GM23338 (cell line): Measurements from ENCODE around the gene RAD52. TPM values are rescaled to one million over a fixed set of nuclear protein-coding genes. Genes with fewer than 3 reads are reported as not detected.

ENCODE experiments used
- ATAC-seq: fragments of 200-7000 bp; cut with Tn5 transposase; 3 replicates; pipeline ENCODE4 v1.9.1; 2020
- DNase-seq: peaks from one replicate; pipeline ENCODE4 v3.0.0-alpha.2; 2015; ENCODE audit warnings: low spot score
- H2AFZ ChIP-seq: fragments of 200-600 bp; sonication (generic); 2 replicates; pipeline ENCODE4 v1.8.0; 2016; ENCODE audit warnings: antibody characterized with exemption, mild to moderate bottlenecking, moderate library complexity
- H3F3A ChIP-seq: fragments of 200-600 bp; sonication (generic); replicated peaks from 2 replicates; pipeline ENCODE4 v1.8.0; 2017; ENCODE audit warnings: antibody characterized with exemption, mixed run types, low read depth
- H3K27ac ChIP-seq: fragments of 200-600 bp; sonication (generic); 2 replicates; pipeline ENCODE4 v1.6.1; 2016; ENCODE audit warnings: low read depth
- H3K27me3 ChIP-seq: fragments of 200-600 bp; sonication (generic); 2 replicates; pipeline ENCODE4 v1.8.0; 2016; ENCODE audit warnings: mild to moderate bottlenecking, mixed run types, moderate library complexity; ENCODE audit not compliant: insufficient read depth
- H3K36me3 ChIP-seq: fragments of 200-600 bp; sonication (generic); 2 replicates; pipeline ENCODE4 v1.8.0; 2016; ENCODE audit warnings: mild to moderate bottlenecking; ENCODE audit not compliant: insufficient read depth
- H3K4me1 ChIP-seq: fragments of 200-600 bp; sonication (generic); 2 replicates; pipeline ENCODE4 v1.8.0; 2016; ENCODE audit warnings: mild to moderate bottlenecking, moderate library complexity; ENCODE audit not compliant: insufficient read depth
- H3K4me2 ChIP-seq: fragments of 200-600 bp; sonication (generic); 2 replicates; pipeline ENCODE4 v1.7.1; 2017; ENCODE audit warnings: mixed run types
- H3K4me3 ChIP-seq: fragments of 200-600 bp; sonication (generic); 2 replicates; pipeline ENCODE4 v1.6.1; 2016; ENCODE audit warnings: mixed run types
- H3K79me2 ChIP-seq: fragments of 200-600 bp; sonication (generic); replicated peaks from 2 replicates; pipeline ENCODE4 v1.8.0; 2017; ENCODE audit warnings: mild to moderate bottlenecking; ENCODE audit not compliant: insufficient read depth
- H3K9me2 ChIP-seq: fragments of 200-600 bp; sonication (generic); 2 replicates; pipeline ENCODE4 v1.8.0; 2017; ENCODE audit not compliant: insufficient read depth
- H4K20me1 ChIP-seq: fragments of 200-600 bp; sonication (generic); replicated peaks from 2 replicates; pipeline ENCODE4 v1.8.0; 2017; ENCODE audit warnings: mild to moderate bottlenecking; ENCODE audit not compliant: insufficient read depth
- H3K27ac Mint-ChIP-seq: 2 replicates; pipeline ENCODE4 v1.8.0; 2020; ENCODE audit warnings: inconsistent platforms, mild to moderate bottlenecking, moderate library complexity, mixed read lengths
- H3K27me3 Mint-ChIP-seq: 3 replicates; pipeline ENCODE4 v1.8.0; 2022; ENCODE audit warnings: low read depth, mild to moderate bottlenecking, moderate library complexity, mixed read lengths, inconsistent platforms; ENCODE audit not compliant: insufficient read depth, poor library complexity
- H3K36me3 Mint-ChIP-seq: 3 replicates; pipeline ENCODE4 v1.8.0; 2021; ENCODE audit warnings: low read depth, mild to moderate bottlenecking, inconsistent platforms, moderate library complexity, mixed read lengths
- H3K4me1 Mint-ChIP-seq: 3 replicates; pipeline ENCODE4 v1.8.0; 2020; ENCODE audit warnings: mild to moderate bottlenecking, inconsistent platforms, mixed read lengths
- H3K4me3 Mint-ChIP-seq: 3 replicates; pipeline ENCODE4 v1.8.0; 2021; ENCODE audit warnings: moderate library complexity, mild to moderate bottlenecking, inconsistent platforms, mixed read lengths
- H3K9me3 Mint-ChIP-seq: 3 replicates; pipeline ENCODE4 v1.8.0; 2020; ENCODE audit warnings: moderate library complexity, mild to moderate bottlenecking, inconsistent platforms, mixed read lengths
- CREB1 ChIP-seq: fragments of 250-450 bp; sonication (Bioruptor Pico); IDR thresholded peaks from 2 replicates; pipeline ENCODE4 v1.5.0; 2020; ENCODE audit warnings: low read depth, mild to moderate bottlenecking, moderate library complexity
- EZH2 ChIP-seq: fragments of 200-600 bp; sonication (generic); IDR thresholded peaks from one replicate; pipeline ENCODE4 v1.8.0; 2017; ENCODE audit warnings: antibody characterized with exemption, mild to moderate bottlenecking, low read depth; ENCODE audit not compliant: unreplicated experiment
- EZH2phosphoT487 ChIP-seq: fragments of 200-600 bp; sonication (generic); IDR thresholded peaks from one replicate; pipeline ENCODE4 v1.8.1; 2018; ENCODE audit warnings: antibody characterized with exemption; ENCODE audit not compliant: unreplicated experiment
- JUNB ChIP-seq: IDR thresholded peaks from one replicate; pipeline ENCODE4 v1.6.1; 2016; ENCODE audit warnings: antibody characterized with exemption; ENCODE audit not compliant: unreplicated experiment
- NANOG ChIP-seq: IDR thresholded peaks from 2 replicates; pipeline ENCODE4 v1.6.1; 2016; ENCODE audit warnings: antibody characterized with exemption, borderline replicate concordance
- POLR2AphosphoS5 ChIP-seq: IDR thresholded peaks from 2 replicates; pipeline ENCODE4 v1.6.1; 2016; ENCODE audit warnings: antibody characterized with exemption, low read depth
- STAT1 ChIP-seq: IDR thresholded peaks from one replicate; pipeline ENCODE4 v1.6.1; 2016; ENCODE audit warnings: antibody characterized with exemption; ENCODE audit not compliant: unreplicated experiment
- ZNF114 ChIP-seq: fragments of 250-450 bp; sonication (Bioruptor Pico); IDR thresholded peaks from 2 replicates; pipeline ENCODE4 v1.5.0; 2020; ENCODE audit warnings: mild to moderate bottlenecking, moderate library complexity
- ZNF331 ChIP-seq: fragments of 250-450 bp; sonication (Bioruptor Pico); IDR thresholded peaks from 2 replicates; pipeline ENCODE4 v1.5.0; 2020; ENCODE audit warnings: low read depth, mild to moderate bottlenecking, moderate library complexity
- polyA plus RNA-seq: library from polyadenylated mRNA; unstranded; fragments of >200 nt; fragmentation: Nextera tagmentation; extraction: Ambion mirVana; gene quantifications from 2 replicates; pipeline ENCODE4 v1.2.1, GENCODE V29; 2016
- total RNA-seq: library from RNA; depleted of rRNA; stranded (reverse); fragments of >200 nt; shearing (Covaris generic); gene quantifications from 2 replicates; pipeline ENCODE4 v1.2.3, GENCODE V29; 2014
- TF ChIP-seq, protein P1 (sequence below): IDR thresholded peaks from one replicate; pipeline ENCODE4 v1.6.1; 2018; ENCODE audit warnings: antibody characterized with exemption; ENCODE audit not compliant: unreplicated experiment
- TF ChIP-seq, protein P2 (sequence below), 2 experiments: fragments of 200-600 bp in 1 of 2; sonication (generic) in 1 of 2; conservative IDR thresholded peaks; 2 replicates each; pipeline versions ENCODE4 v1.5.1 to v1.6.1; 2016 to 2017; ENCODE audit warnings: antibody characterized with exemption in 2 of 2, low read depth in 2 of 2, mild to moderate bottlenecking in 2 of 2, moderate library complexity in 1 of 2
- TF ChIP-seq, protein P3 (sequence below): fragments of 250-450 bp; sonication (Bioruptor Pico); IDR thresholded peaks from 2 replicates; pipeline ENCODE4 v1.5.0; 2020; ENCODE audit warnings: mild to moderate bottlenecking, moderate library complexity
- TF ChIP-seq, protein P4 (sequence below): IDR thresholded peaks from 2 replicates; pipeline ENCODE4 v1.6.1; 2016; ENCODE audit warnings: antibody characterized with exemption

Gene RAD52
- total and polyA plus RNA-seq, 2 experiments from 2014 or later: 10.9 to 21.3 TPM

DNA sequence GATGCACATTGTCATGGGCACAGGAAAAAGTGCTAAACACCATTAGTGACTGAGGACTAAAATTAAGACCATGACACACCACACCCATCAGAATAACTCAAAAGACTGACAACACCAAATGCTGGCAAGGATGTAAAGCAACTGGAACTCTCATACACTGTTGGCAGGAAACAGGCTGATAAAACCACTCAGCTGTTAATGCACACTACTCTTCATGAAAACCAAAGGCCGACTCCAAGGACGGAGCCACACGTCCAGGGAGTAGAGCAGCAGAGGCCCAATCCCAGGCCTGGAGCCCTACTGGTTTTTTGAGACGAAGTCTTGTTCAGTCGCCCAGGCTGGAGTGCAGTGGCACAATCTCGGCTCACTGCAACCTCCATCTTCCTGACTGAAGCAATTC, 6.4 kb downstream of the RAD52 start:
- Histone ChIP-seq H2AFZ (no peak overlapping the region), H3K4me2 (no peak overlapping the region), H3K9me2 (no peaks in the 10 kb centered on the region), H3K27ac (no peak overlapping the region), H3K79me2 (peaks cover 91% of the 10 kb centered on the region), H3F3A (no peaks in the 10 kb centered on the region), H3K36me3 (no peaks in the 10 kb centered on the region; the same call in 1 of the 2 replicates), H3K27me3 (no peaks in the 10 kb centered on the region), H3K4me1 (no peaks in the 10 kb centered on the region), H3K4me3 (no peak overlapping the region), H4K20me1 (peaks cover 12% of the 10 kb centered on the region)
- no peak for ATAC-seq
- DNase-seq: no peak
- H3K36me3 Mint-ChIP-seq: peaks cover 49% of the 10 kb centered on the region
- peaks cover 1% of the 10 kb centered on the region for H3K4me1 Mint-ChIP-seq
- no peaks in the 10 kb centered on the region for H3K27me3 Mint-ChIP-seq
- TF ChIP-seq, protein P1, sequence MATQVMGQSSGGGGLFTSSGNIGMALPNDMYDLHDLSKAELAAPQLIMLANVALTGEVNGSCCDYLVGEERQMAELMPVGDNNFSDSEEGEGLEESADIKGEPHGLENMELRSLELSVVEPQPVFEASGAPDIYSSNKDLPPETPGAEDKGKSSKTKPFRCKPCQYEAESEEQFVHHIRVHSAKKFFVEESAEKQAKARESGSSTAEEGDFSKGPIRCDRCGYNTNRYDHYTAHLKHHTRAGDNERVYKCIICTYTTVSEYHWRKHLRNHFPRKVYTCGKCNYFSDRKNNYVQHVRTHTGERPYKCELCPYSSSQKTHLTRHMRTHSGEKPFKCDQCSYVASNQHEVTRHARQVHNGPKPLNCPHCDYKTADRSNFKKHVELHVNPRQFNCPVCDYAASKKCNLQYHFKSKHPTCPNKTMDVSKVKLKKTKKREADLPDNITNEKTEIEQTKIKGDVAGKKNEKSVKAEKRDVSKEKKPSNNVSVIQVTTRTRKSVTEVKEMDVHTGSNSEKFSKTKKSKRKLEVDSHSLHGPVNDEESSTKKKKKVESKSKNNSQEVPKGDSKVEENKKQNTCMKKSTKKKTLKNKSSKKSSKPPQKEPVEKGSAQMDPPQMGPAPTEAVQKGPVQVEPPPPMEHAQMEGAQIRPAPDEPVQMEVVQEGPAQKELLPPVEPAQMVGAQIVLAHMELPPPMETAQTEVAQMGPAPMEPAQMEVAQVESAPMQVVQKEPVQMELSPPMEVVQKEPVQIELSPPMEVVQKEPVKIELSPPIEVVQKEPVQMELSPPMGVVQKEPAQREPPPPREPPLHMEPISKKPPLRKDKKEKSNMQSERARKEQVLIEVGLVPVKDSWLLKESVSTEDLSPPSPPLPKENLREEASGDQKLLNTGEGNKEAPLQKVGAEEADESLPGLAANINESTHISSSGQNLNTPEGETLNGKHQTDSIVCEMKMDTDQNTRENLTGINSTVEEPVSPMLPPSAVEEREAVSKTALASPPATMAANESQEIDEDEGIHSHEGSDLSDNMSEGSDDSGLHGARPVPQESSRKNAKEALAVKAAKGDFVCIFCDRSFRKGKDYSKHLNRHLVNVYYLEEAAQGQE: no peak
- TF ChIP-seq NANOG (no peak), ZNF331 (no peak), JUNB (no peak), ZNF114 (no peak), STAT1 (no peak), EZH2 (no peak), POLR2AphosphoS5 (no peak), CREB1 (CRISPR knock-in tag) (no peak), EZH2phosphoT487 (no peak)
- TF ChIP-seq, protein P2, sequence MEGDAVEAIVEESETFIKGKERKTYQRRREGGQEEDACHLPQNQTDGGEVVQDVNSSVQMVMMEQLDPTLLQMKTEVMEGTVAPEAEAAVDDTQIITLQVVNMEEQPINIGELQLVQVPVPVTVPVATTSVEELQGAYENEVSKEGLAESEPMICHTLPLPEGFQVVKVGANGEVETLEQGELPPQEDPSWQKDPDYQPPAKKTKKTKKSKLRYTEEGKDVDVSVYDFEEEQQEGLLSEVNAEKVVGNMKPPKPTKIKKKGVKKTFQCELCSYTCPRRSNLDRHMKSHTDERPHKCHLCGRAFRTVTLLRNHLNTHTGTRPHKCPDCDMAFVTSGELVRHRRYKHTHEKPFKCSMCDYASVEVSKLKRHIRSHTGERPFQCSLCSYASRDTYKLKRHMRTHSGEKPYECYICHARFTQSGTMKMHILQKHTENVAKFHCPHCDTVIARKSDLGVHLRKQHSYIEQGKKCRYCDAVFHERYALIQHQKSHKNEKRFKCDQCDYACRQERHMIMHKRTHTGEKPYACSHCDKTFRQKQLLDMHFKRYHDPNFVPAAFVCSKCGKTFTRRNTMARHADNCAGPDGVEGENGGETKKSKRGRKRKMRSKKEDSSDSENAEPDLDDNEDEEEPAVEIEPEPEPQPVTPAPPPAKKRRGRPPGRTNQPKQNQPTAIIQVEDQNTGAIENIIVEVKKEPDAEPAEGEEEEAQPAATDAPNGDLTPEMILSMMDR (conservative IDR thresholded peaks at IDR 0.05; ENCODE audit: low read depth in 2 of 2): no peak
- TF ChIP-seq, protein P3, sequence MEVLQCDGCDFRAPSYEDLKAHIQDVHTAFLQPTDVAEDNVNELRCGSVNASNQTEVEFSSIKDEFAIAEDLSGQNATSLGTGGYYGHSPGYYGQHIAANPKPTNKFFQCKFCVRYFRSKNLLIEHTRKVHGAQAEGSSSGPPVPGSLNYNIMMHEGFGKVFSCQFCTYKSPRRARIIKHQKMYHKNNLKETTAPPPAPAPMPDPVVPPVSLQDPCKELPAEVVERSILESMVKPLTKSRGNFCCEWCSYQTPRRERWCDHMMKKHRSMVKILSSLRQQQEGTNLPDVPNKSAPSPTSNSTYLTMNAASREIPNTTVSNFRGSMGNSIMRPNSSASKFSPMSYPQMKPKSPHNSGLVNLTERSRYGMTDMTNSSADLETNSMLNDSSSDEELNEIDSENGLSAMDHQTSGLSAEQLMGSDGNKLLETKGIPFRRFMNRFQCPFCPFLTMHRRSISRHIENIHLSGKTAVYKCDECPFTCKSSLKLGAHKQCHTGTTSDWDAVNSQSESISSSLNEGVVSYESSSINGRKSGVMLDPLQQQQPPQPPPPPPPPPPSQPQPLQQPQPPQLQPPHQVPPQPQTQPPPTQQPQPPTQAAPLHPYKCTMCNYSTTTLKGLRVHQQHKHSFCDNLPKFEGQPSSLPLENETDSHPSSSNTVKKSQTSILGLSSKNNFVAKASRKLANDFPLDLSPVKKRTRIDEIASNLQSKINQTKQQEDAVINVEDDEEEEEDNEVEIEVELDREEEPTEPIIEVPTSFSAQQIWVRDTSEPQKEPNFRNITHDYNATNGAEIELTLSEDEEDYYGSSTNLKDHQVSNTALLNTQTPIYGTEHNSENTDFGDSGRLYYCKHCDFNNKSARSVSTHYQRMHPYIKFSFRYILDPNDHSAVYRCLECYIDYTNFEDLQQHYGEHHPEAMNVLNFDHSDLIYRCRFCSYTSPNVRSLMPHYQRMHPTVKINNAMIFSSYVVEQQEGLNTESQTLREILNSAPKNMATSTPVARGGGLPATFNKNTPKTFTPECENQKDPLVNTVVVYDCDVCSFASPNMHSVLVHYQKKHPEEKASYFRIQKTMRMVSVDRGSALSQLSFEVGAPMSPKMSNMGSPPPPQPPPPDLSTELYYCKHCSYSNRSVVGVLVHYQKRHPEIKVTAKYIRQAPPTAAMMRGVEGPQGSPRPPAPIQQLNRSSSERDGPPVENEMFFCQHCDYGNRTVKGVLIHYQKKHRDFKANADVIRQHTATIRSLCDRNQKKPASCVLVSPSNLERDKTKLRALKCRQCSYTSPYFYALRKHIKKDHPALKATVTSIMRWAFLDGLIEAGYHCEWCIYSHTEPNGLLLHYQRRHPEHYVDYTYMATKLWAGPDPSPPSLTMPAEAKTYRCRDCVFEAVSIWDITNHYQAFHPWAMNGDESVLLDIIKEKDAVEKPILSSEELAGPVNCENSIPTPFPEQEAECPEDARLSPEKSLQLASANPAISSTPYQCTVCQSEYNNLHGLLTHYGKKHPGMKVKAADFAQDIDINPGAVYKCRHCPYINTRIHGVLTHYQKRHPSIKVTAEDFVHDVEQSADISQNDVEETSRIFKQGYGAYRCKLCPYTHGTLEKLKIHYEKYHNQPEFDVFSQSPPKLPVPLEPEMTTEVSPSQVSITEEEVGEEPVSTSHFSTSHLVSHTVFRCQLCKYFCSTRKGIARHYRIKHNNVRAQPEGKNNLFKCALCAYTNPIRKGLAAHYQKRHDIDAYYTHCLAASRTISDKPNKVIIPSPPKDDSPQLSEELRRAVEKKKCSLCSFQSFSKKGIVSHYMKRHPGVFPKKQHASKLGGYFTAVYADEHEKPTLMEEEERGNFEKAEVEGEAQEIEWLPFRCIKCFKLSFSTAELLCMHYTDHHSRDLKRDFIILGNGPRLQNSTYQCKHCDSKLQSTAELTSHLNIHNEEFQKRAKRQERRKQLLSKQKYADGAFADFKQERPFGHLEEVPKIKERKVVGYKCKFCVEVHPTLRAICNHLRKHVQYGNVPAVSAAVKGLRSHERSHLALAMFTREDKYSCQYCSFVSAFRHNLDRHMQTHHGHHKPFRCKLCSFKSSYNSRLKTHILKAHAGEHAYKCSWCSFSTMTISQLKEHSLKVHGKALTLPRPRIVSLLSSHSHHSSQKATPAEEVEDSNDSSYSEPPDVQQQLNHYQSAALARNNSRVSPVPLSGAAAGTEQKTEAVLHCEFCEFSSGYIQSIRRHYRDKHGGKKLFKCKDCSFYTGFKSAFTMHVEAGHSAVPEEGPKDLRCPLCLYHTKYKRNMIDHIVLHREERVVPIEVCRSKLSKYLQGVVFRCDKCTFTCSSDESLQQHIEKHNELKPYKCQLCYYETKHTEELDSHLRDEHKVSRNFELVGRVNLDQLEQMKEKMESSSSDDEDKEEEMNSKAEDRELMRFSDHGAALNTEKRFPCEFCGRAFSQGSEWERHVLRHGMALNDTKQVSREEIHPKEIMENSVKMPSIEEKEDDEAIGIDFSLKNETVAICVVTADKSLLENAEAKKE (CRISPR knock-in tag): no peak
- TF ChIP-seq, protein P4, sequence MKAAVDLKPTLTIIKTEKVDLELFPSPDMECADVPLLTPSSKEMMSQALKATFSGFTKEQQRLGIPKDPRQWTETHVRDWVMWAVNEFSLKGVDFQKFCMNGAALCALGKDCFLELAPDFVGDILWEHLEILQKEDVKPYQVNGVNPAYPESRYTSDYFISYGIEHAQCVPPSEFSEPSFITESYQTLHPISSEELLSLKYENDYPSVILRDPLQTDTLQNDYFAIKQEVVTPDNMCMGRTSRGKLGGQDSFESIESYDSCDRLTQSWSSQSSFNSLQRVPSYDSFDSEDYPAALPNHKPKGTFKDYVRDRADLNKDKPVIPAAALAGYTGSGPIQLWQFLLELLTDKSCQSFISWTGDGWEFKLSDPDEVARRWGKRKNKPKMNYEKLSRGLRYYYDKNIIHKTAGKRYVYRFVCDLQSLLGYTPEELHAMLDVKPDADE: no peak
- H3K27ac Mint-ChIP-seq: peak overlapping the region; percentile 6; the same call in 1 of the 2 replicates
- H3K4me3 Mint-ChIP-seq: no peak overlapping the region
- H3K9me3 Mint-ChIP-seq: peaks cover 2% of the 10 kb centered on the region; the same call in 1 of the 3 replicates
